HUDEP-2 (cell line): Measurements from ENCODE around the gene CALCOCO1.

Experiments
- DNase-seq, 76 experiments: peaks; one replicate each; lab custom pipeline; 2025; ENCODE audit not compliant: unreplicated experiment in 76 of 76; lab: John Stamatoyannopoulos, UW

The CALCOCO1 gene

DNA sequence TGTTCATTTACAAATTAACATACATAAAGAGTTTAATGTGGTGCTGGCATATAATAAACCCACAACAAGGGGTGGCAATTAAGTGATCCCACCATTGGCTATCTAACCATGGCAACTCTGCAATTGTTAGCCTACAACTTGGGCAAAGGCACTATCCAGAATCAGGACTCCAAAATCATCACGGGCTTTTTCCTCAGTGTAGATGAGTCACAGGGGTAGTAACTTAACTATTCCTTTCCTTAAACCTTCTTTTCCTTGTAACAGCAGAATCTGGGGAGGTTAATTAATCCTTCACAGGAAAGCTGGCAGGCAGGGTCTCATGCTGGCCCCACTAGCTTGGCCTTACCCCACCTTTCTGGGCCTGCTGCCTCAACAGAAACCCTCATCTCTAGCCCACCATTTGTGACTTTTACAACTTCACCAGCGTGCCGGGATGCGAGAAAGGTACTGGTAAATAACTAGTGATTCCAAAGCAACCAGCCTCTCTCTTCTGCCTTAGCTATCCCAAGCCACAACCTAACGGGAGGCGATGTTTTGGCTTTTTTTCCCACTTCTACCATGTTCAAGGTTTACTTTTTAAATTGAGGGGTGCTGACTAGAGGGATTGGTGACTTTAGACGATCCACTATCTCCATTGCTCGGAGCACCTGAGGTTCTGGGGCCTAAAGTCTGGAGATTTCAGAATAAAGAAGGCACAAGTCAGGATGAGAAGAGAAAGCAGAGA lies 52.1 kb downstream of the CALCOCO1 start:
- peak in 2 of 76 experiments; percentile 10 to 28 for DNase-seq

DNA sequence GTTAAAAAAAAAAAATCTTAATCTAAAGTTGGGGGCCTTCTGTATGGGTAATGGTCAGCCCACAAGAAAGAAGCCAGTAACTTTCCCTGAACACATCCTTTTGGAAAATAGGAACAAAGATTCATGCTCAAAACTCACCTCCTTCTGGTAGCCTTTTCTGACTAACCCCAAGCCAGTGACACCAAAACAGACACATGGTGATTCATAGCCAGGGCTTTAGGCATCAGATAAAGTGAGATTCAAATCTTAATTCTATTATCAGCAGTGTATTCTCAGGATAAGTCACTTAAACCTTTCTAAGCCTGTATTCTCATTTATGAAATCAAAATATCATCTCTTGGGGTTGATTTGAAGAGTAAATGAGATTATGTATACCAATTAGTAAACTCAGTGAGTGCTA lies 56.3 kb downstream of the CALCOCO1 start:
- no peak for DNase-seq

DNA sequence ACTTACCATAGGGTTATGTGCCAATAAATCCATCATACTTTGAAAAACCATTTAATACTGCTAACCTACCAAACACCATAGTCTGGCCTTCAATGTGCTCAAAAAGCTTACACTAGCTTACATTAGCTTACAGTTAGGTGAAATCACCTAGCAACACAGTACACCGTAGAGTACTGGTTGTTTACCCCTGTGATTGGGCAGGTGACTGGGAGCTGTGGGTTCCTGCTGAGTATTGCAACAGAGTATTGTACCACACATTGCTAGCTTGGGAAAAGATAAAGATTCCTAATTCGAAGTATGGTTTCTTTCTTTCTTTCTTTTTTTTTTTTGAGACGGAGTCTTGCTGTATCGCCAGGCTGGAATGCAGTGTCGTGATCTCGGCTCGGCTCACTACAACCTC lies 56.9 kb downstream of the CALCOCO1 start:
- DNase-seq = no peak

DNA sequence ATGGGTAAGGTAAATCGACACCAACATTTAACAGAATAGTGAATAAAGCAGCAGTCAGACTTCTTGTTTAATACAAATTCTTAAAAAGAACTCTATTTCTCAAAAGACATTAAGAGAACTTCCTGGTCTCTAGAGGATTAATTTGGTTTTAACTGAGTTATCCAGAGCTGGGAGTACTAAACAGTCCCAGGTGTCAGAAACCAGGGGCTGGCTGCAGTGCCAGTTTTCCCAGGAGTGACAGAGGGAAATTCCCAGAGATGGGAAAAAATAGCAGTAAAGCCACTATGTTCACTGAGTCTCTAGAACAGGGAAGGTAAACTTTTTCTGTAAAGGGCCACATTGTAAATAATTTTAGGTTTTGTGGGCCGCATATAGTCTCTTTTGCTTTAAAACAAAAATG lies 60.2 kb downstream of the CALCOCO1 start:
- no peak for DNase-seq

DNA sequence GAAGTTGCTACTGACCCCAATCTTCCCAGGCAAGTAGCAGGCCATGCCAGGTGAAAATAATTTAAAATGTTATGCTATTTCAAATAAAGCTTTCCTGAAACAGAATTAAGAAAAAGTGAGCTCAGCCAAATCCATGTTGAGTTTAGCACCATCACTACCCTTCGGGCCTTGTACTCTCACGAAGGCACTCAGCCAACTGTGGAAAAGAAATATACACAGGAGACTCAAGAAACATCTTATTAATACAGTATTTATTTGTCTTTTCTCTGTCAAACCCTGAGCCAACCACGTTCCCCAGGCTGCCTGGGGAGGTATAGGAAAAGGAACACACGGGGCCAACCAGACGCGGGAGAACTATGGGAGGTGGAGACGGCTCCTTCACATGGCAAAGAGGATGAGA lies 62.3 kb downstream of the CALCOCO1 start:
- DNase-seq = no peak

DNA sequence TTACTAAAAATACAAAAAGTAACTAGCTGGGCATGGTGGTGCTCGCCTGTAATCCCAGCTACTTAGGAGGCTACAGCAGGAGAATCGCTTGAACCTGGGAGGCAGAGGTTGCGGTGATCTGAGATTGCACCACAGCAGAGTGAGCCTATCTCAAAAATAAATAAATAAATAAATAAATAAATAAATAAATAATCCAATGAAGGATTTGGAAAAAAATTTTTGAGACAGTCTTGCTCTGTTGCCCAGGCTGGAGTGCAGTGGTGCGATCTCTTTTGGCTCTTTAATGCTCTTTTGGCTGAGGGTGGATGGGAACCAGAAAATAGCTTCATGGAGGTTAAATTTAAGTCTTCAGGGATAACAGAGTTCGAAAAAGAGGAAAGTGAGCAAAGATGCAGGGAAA lies 63.1 kb downstream of the CALCOCO1 start:
- DNase-seq = no peak

DNA sequence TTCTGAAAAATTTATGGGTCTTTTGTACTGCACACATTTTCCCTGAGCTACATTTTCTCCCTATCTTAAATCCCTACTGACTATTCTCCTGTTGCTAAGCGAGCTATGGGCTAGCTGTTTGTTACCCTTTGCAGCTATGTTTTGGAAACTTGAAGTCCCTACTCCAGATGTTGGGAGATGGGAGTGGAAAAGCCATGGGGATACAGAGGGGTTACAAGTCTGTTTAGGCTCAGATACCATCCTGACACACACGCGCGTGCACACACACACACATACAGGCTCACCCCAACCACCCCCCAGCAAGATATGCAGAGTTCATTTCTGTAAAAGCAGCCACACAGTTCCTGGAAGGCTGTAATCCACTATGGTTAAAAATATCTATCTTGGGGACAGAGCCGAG lies 67.2 kb downstream of the CALCOCO1 start:
- DNase-seq = no peak

DNA sequence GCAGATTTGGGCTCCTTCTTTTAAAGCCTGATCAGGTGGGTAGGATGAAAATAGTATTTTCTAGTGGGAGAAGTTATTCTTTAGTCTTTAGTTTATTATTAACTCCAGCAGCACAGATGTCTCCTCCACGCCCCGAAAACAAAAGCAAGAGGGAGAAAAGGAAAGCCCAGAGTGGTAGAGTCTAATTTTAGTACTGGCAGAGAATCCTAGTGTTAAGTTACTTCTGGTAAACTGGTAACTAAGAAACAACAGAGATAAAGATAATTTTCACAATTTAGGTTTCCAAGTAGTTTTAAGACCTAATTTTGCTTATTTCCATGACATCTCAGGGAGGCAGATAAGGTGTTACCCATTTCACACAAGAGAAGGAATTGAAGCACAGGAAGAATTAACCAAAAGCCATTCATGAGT lies 67.7 kb downstream of the CALCOCO1 start:
- no peak for DNase-seq

DNA sequence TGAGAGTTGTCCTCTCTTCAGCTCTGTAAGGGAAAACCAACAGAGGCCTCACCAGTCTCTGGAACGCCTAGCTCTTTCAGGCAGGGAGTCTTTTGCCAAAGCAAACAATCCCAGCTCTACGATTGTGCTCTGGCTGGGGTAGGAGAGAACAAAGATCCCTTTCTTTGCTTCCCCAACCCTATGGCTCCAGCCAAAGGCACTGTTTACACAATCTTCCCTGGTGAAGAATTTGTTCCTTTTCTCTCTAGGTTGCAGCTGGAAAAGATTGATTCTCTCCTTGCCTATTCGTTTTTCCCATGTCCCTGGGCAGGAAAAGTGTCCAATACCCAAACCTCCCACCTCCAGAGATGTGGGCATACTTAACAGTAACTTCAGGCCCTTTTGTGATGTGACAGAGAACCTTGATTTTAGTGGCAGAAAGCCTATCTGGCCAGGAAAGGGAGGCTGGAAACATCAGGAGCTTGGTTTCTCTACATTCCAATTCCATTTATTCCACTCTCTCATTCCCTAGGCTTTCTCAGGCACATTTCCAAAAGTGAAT lies 68.2 kb downstream of the CALCOCO1 start:
- DNase-seq = no peak
